Mononuclear cell (primary cell): ENCODE data around the gene ERC1. TPM values are rescaled to one million over a fixed set of nuclear protein-coding genes. Genes with fewer than 3 reads are reported as not detected.

Experiments used
- H3K27me3 ChIP-seq: 2 replicates; pipeline ENCODE4 v1.6.0; 2011; ENCODE audit warnings: low read length, control low read depth; ENCODE audit not compliant: insufficient read depth
- H3K4me1 ChIP-seq: 2 replicates; pipeline ENCODE4 v1.5.1; 2011; ENCODE audit warnings: mild to moderate bottlenecking, low read length, control low read depth; ENCODE audit not compliant: insufficient read depth
- H3K4me3 ChIP-seq: 2 replicates; pipeline ENCODE4 v1.5.1; 2011; ENCODE audit warnings: mild to moderate bottlenecking, low read length, moderate library complexity
- H3K9me3 ChIP-seq: 2 replicates; pipeline ENCODE4 v1.5.1; 2011; ENCODE audit warnings: low read depth, mild to moderate bottlenecking, control low read depth, low read length
- total RNA-seq: library from RNA; depleted of rRNA; stranded (reverse); fragments of >200 nt; gene quantifications from one replicate; pipeline ENCODE4 v1.2.3, GENCODE V29; 2012

ERC1 gene
- total RNA-seq, 1 donor = 30.2 TPM

GRCh38 chr12:1287446-1287975, 296.5 kb downstream of the ERC1 start:
- H3K9me3 ChIP-seq = no peaks in the 10 kb centered on the region
- no peaks in the 10 kb centered on the region for H3K27me3 ChIP-seq
- no peak overlapping the region for H3K4me3 ChIP-seq
- peaks cover 15% of the 10 kb centered on the region for H3K4me1 ChIP-seq

- no peaks in the 10 kb centered on the region for H3K27me3 ChIP-seq
- H3K4me3 ChIP-seq = no peak overlapping the region
- H3K9me3 ChIP-seq = no peaks in the 10 kb centered on the region
- peaks cover 15% of the 10 kb centered on the region for H3K4me1 ChIP-seq
Measured at GRCh38 chr12:1288333-1288732, 297.3 kb downstream of the ERC1 start.

- Histone ChIP-seq H3K4me3 (no peak overlapping the region), H3K4me1 (peaks cover 15% of the 10 kb centered on the region), H3K9me3 (no peaks in the 10 kb centered on the region)
Measured at GRCh38 chr12:1289371-1290155, 298.5 kb downstream of the ERC1 start.

GRCh38 chr12:1290716-1291115, 299.7 kb downstream of the ERC1 start:
- Histone ChIP-seq H3K9me3 (no peaks in the 10 kb centered on the region), H3K27me3 (no peaks in the 10 kb centered on the region), H3K4me3 (no peak overlapping the region), H3K4me1 (peaks cover 15% of the 10 kb centered on the region)

More at GRCh38 chr12:1289371-1290155, 298.5 kb downstream of the ERC1 start:
- no peaks in the 10 kb centered on the region for H3K27me3 ChIP-seq

GRCh38 chr12:1291601-1292332, 300.7 kb downstream of the ERC1 start:
- H3K27me3 ChIP-seq = no peaks in the 10 kb centered on the region
- peaks cover 15% of the 10 kb centered on the region for H3K4me1 ChIP-seq
- no peak overlapping the region for H3K4me3 ChIP-seq
- no peaks in the 10 kb centered on the region for H3K9me3 ChIP-seq

- H3K4me1 ChIP-seq = peaks cover 15% of the 10 kb centered on the region
- no peaks in the 10 kb centered on the region for H3K27me3 ChIP-seq
- no peaks in the 10 kb centered on the region for H3K9me3 ChIP-seq
- no peak overlapping the region for H3K4me3 ChIP-seq
Measured at GRCh38 chr12:1293901-1294300, 302.9 kb downstream of the ERC1 start.

GRCh38 chr12:1297206-1297605, 306.2 kb downstream of the ERC1 start:
- Histone ChIP-seq H3K4me3 (no peak overlapping the region), H3K4me1 (no peaks in the 10 kb centered on the region), H3K9me3 (no peaks in the 10 kb centered on the region), H3K27me3 (no peaks in the 10 kb centered on the region)

- no peak overlapping the region for H3K4me3 ChIP-seq
- no peaks in the 10 kb centered on the region for H3K9me3 ChIP-seq
- H3K27me3 ChIP-seq = no peaks in the 10 kb centered on the region
- H3K4me1 ChIP-seq = no peaks in the 10 kb centered on the region
Measured at GRCh38 chr12:1297639-1298175, 306.7 kb downstream of the ERC1 start.

- H3K27me3 ChIP-seq = no peaks in the 10 kb centered on the region
- no peak overlapping the region for H3K4me3 ChIP-seq
- no peaks in the 10 kb centered on the region for H3K9me3 ChIP-seq
- H3K4me1 ChIP-seq = peaks cover 13% of the 10 kb centered on the region
Measured at GRCh38 chr12:1300460-1300859, 309.4 kb downstream of the ERC1 start.

- Histone ChIP-seq H3K9me3 (no peaks in the 10 kb centered on the region), H3K4me1 (peaks cover 32% of the 10 kb centered on the region), H3K4me3 (no peak overlapping the region), H3K27me3 (no peaks in the 10 kb centered on the region)
Measured at GRCh38 chr12:1302201-1302870, 311.3 kb downstream of the ERC1 start.

GRCh38 chr12:1305063-1305434, 314.0 kb downstream of the ERC1 start:
- H3K4me3 ChIP-seq = no peak overlapping the region
- no peaks in the 10 kb centered on the region for H3K27me3 ChIP-seq
- no peaks in the 10 kb centered on the region for H3K9me3 ChIP-seq
- peaks cover 57% of the 10 kb centered on the region for H3K4me1 ChIP-seq

GRCh38 chr12:1305791-1306500, 314.9 kb downstream of the ERC1 start:
- peaks cover 60% of the 10 kb centered on the region for H3K4me1 ChIP-seq
- no peak overlapping the region for H3K4me3 ChIP-seq
- no peaks in the 10 kb centered on the region for H3K27me3 ChIP-seq

GRCh38 chr12:1306817-1307216, 315.8 kb downstream of the ERC1 start:
- Histone ChIP-seq H3K4me3 (no peak overlapping the region), H3K4me1 (peaks cover 60% of the 10 kb centered on the region), H3K27me3 (no peaks in the 10 kb centered on the region), H3K9me3 (no peaks in the 10 kb centered on the region)

More at GRCh38 chr12:1305791-1306500, 314.9 kb downstream of the ERC1 start:
- H3K9me3 ChIP-seq = no peaks in the 10 kb centered on the region

- peaks cover 60% of the 10 kb centered on the region for H3K4me1 ChIP-seq
- H3K27me3 ChIP-seq = no peaks in the 10 kb centered on the region
- H3K9me3 ChIP-seq = no peaks in the 10 kb centered on the region
- H3K4me3 ChIP-seq = no peak overlapping the region
Measured at GRCh38 chr12:1307796-1308195, 316.8 kb downstream of the ERC1 start.
